Renal cortical epithelial cell (primary cell): ENCODE measurements around the gene NUDT21. TPM values are rescaled to one million over a fixed set of nuclear protein-coding genes. Genes with fewer than 3 reads are reported as not detected.

Source experiments
- total RNA-seq: library from RNA; depleted of rRNA; stranded (reverse); fragments of >200 nt; gene quantifications from 2 replicates; pipeline ENCODE4 v1.2.3, GENCODE V29; 2014

NUDT21 gene
- total RNA-seq, 1 donor from 2014 or later: 111 TPM

Other genes with a start within 250 kb of the NUDT21 start
- gene AMFR, start 25.8 kb downstream of the NUDT21 start, total RNA-seq: 289 and 415 TPM in 2 replicates
- 83.5 and 140 TPM in 2 replicates for gene OGFOD1, start 222 bp upstream of the NUDT21 start, total RNA-seq
- 59.7 and 82.1 TPM in 2 replicates for gene BBS2, start 68.7 kb upstream of the NUDT21 start, total RNA-seq
- gene MT4, start 113.7 kb upstream of the NUDT21 start, total RNA-seq: not detected in 2 replicates
- gene MT3, start 138.2 kb upstream of the NUDT21 start, total RNA-seq: not detected in 2 replicates
- gene MT2A, start 157.3 kb upstream of the NUDT21 start, total RNA-seq: 146 and 252 TPM in 2 replicates
- 193 and 893 TPM in 2 replicates for gene MT1E, start 174.4 kb upstream of the NUDT21 start, total RNA-seq
- 2.8 and 38.0 TPM in 2 replicates for gene MT1M, start 181.3 kb upstream of the NUDT21 start, total RNA-seq
- gene MT1A, start 187.3 kb upstream of the NUDT21 start, total RNA-seq: 0.89 and 4.3 TPM in 2 replicates
- gene MT1B, start 200.6 kb upstream of the NUDT21 start, total RNA-seq: not detected in 2 replicates
- gene MT1F, start 206.6 kb upstream of the NUDT21 start, total RNA-seq: 11.0 and 11.1 TPM in 2 replicates
- 7.8 and 10.5 TPM in 2 replicates for gene MT1G, start 216.7 kb upstream of the NUDT21 start, total RNA-seq
- gene MT1H, start 218.5 kb upstream of the NUDT21 start, total RNA-seq: 1.4 and 8.9 TPM in 2 replicates
- 63.2 and 75.2 TPM in 2 replicates for gene MT1X, start 231.1 kb upstream of the NUDT21 start, total RNA-seq